Keratinocyte (primary cell): ENCODE measurements around the gene MCRIP2. TPM values are rescaled to one million over a fixed set of nuclear protein-coding genes. Genes with fewer than 3 reads are reported as not detected.
A peak's percentile ranks its signal among the peaks of the same experiment; 100 is the strongest.

ENCODE experiments used
- DNase-seq: peaks from one replicate; pipeline ENCODE4 v3.0.0-alpha.2; 2011; ENCODE audit warnings: low read depth, missing footprints, low spot score
- FAIRE-seq: peaks from 2 replicates; lab custom pipeline; 2011; peaks lifted over from hg19 to GRCh38; lab: Jason Lieb, UNC
- H2AFZ ChIP-seq: 2 replicates; pipeline ENCODE4 v1.6.0; 2012; ENCODE audit warnings: low read length, control low read depth, inconsistent platforms; ENCODE audit not compliant: control insufficient read depth
- H3K27ac ChIP-seq: 2 replicates; pipeline ENCODE4 v1.5.1; 2011; ENCODE audit warnings: low read length; ENCODE audit not compliant: control insufficient read depth, insufficient read depth
- H3K27me3 ChIP-seq: 3 replicates; pipeline ENCODE4 v1.6.0; 2011; ENCODE audit warnings: low read length; ENCODE audit not compliant: control insufficient read depth, insufficient read depth; ENCODE audit errors: extremely low read depth
- H3K36me3 ChIP-seq, 2 experiments: 2 replicates in 1 of 2; 3 replicates in 1 of 2; pipeline ENCODE4 v1.5.1; 2011; ENCODE audit warnings: low read length in 2 of 2, mild to moderate bottlenecking in 1 of 2; ENCODE audit not compliant: control insufficient read depth in 2 of 2, insufficient read depth in 2 of 2; ENCODE audit errors: extremely low read depth in 1 of 2
- H3K4me1 ChIP-seq: 3 replicates; pipeline ENCODE4 v1.5.1; 2011; ENCODE audit warnings: low read length; ENCODE audit not compliant: control insufficient read depth, insufficient read depth; ENCODE audit errors: extremely low read depth
- H3K4me2 ChIP-seq: 3 replicates; pipeline ENCODE4 v1.6.0; 2011; ENCODE audit warnings: low read depth, low read length; ENCODE audit not compliant: control insufficient read depth, insufficient read depth; ENCODE audit errors: extremely low read depth
- H3K4me3 ChIP-seq, 3 experiments: fragments of 200-600 bp in 1 of 3; sonication (generic) in 1 of 3; 2 replicates in 2 of 3; 3 replicates in 1 of 3; pipeline ENCODE4 v1.5.1; 2011 to 2016; ENCODE audit warnings: low read length in 3 of 3, mild to moderate bottlenecking in 3 of 3, control low read depth in 2 of 3, inconsistent platforms in 1 of 3, low read depth in 1 of 3, mixed read lengths in 1 of 3, mixed run types in 1 of 3, moderate library complexity in 1 of 3; ENCODE audit not compliant: control insufficient read depth in 2 of 3, insufficient read depth in 2 of 3; ENCODE audit errors: extremely low read depth in 1 of 3
- H3K79me2 ChIP-seq: 2 replicates; pipeline ENCODE4 v1.6.0; 2012; ENCODE audit warnings: low read length; ENCODE audit not compliant: control insufficient read depth, insufficient read depth
- H3K9ac ChIP-seq: 3 replicates; pipeline ENCODE4 v1.6.0; 2011; ENCODE audit warnings: low read length; ENCODE audit not compliant: control insufficient read depth, insufficient read depth; ENCODE audit errors: extremely low read depth
- H3K9me1 ChIP-seq: 3 replicates; pipeline ENCODE4 v1.6.0; 2011; ENCODE audit warnings: low read length; ENCODE audit not compliant: control insufficient read depth, insufficient read depth; ENCODE audit errors: extremely low read depth
- H3K9me3 ChIP-seq: 2 replicates; pipeline ENCODE4 v1.5.1; 2012; ENCODE audit warnings: low read depth, low read length; ENCODE audit not compliant: control insufficient read depth
- H4K20me1 ChIP-seq: 3 replicates; pipeline ENCODE4 v1.6.0; 2011; ENCODE audit warnings: low read length; ENCODE audit not compliant: control insufficient read depth, insufficient read depth; ENCODE audit errors: extremely low read depth
- CTCF ChIP-seq, 3 experiments: IDR thresholded peaks in 1 of 3; conservative IDR thresholded peaks in 1 of 3; optimal IDR thresholded peaks in 1 of 3; 2 replicates in 2 of 3; 3 replicates in 1 of 3; pipeline versions ENCODE3 to v1.5.1; 2011; ENCODE audit warnings: low read length in 3 of 3, mild to moderate bottlenecking in 3 of 3, moderate library complexity in 2 of 3, control low read depth in 1 of 3, inconsistent platforms in 1 of 3; ENCODE audit not compliant: insufficient read depth in 2 of 3; ENCODE audit errors: extremely low read depth in 1 of 3
- EZH2 ChIP-seq: IDR thresholded peaks from one replicate; pipeline ENCODE4 v1.6.1; 2012; ENCODE audit warnings: inconsistent platforms, mild to moderate bottlenecking, low read length, moderate library complexity
- dilution Hi-C: fragments of 300-500 bp; cut with MboI; formaldehyde crosslinking; loops from one replicate; pipeline ENCODE4 v1.7.0; 2020; ENCODE audit warnings: low sequenced_read_pairs; ENCODE audit not compliant: extremely low pct_ligation_motif_present
- polyA plus RNA-seq, 5 experiments: library from polyadenylated mRNA; depleted of rRNA in 3 of 5; stranded (reverse) in 3 of 5; stranded (forward) in 1 of 5; unstranded in 1 of 5; fragments of >200 nt; gene quantifications; 1 replicate in 1 of 5; 2 replicates in 3 of 5; 3 replicates in 1 of 5; pipeline versions ENCODE4 v1.2.1 to v1.2.3, GENCODE V29; 2011 to 2012; ENCODE audit warnings: missing spikeins in 2 of 5, low read depth in 1 of 5, low replicate concordance in 1 of 5

The MCRIP2 gene
- polyA plus RNA-seq, 1 donor (not counting 4 experiments of a cell fraction or from before 2014, with no cell fraction given), result 8.1 TPM

GRCh38 chr16:640614-641013 is 1.0 kb upstream of the MCRIP2 start:
- DNase-seq, result no peak
- no peak for FAIRE-seq
- no peak overlapping the region for H3K4me2 ChIP-seq
- no peak overlapping the region for H3K4me3 ChIP-seq
- H3K9ac ChIP-seq, result no peak overlapping the region
- H3K27ac ChIP-seq, result no peak overlapping the region
- H3K27me3 ChIP-seq, result no peaks in the 10 kb centered on the region
- H4K20me1 ChIP-seq, result no peaks in the 10 kb centered on the region
- TF ChIP-seq CTCF (optimal IDR thresholded peaks at IDR 0.05 in 1 of 3, IDR thresholded peaks at IDR 0.05 in 1 of 3, conservative IDR thresholded peaks at IDR 0.05 in 1 of 3; ENCODE audit: extremely low read depth in 1 of 3, insufficient read depth in 2 of 3, low read length in 3 of 3) (no peak), EZH2 (no peak)
- dilution Hi-C loops, result no loop called here
- no peaks in the 10 kb centered on the region for H3K9me3 ChIP-seq
- H3K36me3 ChIP-seq, result no peaks in the 10 kb centered on the region
- H3K79me2 ChIP-seq, result peaks cover under 1% of the 10 kb centered on the region
- H3K9me1 ChIP-seq, result peaks cover 2% of the 10 kb centered on the region
- H2AFZ ChIP-seq, result no peak overlapping the region
- peaks cover 9% of the 10 kb centered on the region for H3K4me1 ChIP-seq

DNA sequence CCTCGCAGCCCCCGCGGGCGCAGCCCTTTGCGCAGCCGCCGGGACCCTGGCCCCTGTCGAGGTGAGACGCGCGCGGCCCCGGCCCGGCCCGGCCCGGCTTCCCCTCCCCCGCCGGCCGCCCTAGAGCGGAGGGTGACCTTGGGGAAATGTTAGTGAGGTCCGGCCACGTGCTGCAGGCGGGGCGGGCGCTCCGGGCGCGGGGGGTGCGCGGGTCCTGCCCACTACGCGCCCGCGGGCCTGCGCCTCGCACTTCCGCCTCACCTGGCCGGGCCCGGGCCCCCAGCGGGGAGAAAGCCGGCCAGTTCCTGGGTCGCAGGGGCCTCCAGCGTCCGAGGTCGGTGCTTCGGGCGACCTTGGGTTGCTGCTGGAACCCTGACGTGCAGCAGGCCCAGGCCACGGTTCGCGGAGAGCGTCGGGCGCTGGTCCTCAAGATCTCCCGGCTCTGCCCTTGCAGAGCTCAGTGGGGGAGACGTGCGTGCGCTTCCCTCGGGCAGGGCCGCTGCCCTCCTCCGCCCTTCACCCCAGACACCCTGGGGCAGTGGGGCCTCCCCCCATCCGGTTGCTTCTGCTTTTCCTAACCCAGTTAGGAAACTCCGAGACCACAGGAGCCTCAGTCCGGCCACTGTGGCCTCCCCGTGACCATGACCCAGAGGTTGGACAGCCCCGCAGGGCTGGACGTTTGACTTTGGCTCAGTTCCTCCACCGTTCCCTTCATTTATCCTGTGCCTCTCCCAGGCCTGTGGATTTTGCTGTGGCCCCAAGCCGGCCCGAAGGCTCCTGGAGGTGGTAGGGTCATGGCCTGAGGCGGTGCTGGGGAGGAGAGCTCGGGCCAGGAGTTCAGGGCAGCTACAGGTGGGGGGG is 791 bp downstream of the MCRIP2 start:
- Histone ChIP-seq H4K20me1 (no peaks in the 10 kb centered on the region), H3K9me1 (peaks cover 2% of the 10 kb centered on the region), H3K9ac (peak overlapping the region; percentile 67), H3K4me3 (peak overlapping the region; percentile 53 to 69 (median 65)), H3K27ac (no peak overlapping the region), H3K36me3 (no peaks in the 10 kb centered on the region), H3K4me2 (peak overlapping the region; percentile 80), H3K27me3 (no peaks in the 10 kb centered on the region), H3K4me1 (peaks cover 8% of the 10 kb centered on the region), H3K9me3 (no peaks in the 10 kb centered on the region), H2AFZ (peak overlapping the region; percentile 40), H3K79me2 (peaks cover 2% of the 10 kb centered on the region)
- dilution Hi-C loops, result no loop called here
- TF ChIP-seq EZH2 (no peak), CTCF (optimal IDR thresholded peaks at IDR 0.05 in 1 of 3, IDR thresholded peaks at IDR 0.05 in 1 of 3, conservative IDR thresholded peaks at IDR 0.05 in 1 of 3; ENCODE audit: extremely low read depth in 1 of 3, insufficient read depth in 2 of 3, low read length in 3 of 3) (no peak)
- DNase-seq (no peak), FAIRE-seq (no peak)
